GM19238 (cell line): ENCODE data around the gene SNRNP25.

ENCODE experiments used
- DNase-seq: peaks from one replicate; pipeline ENCODE4 v3.0.0; 2011; ENCODE audit warnings: low spot score; ENCODE audit not compliant: insufficient read length

Gene SNRNP25

GRCh38 chr16:62968-63391 is 9.4 kb downstream of the SNRNP25 start:
- no peak for DNase-seq

- no peak for DNase-seq
These were observed 9.8 kb downstream of the SNRNP25 start for GRCh38 chr16:63466-63865.

GRCh38 chr16:63998-64913 is 10.6 kb downstream of the SNRNP25 start:
- DNase-seq: no peak

- DNase-seq: no peak
These were observed 11.3 kb downstream of the SNRNP25 start for GRCh38 chr16:64914-65255.

- peak; percentile 93 for DNase-seq
These were observed 12.1 kb downstream of the SNRNP25 start for GRCh38 chr16:65745-66144.

- no peak for DNase-seq
These were observed 12.9 kb downstream of the SNRNP25 start for GRCh38 chr16:66309-67182.

- DNase-seq: no peak
These were observed 13.7 kb downstream of the SNRNP25 start for GRCh38 chr16:67183-67791.

- no peak for DNase-seq
These were observed 14.5 kb downstream of the SNRNP25 start for GRCh38 chr16:67884-68789.

GRCh38 chr16:69181-69580 is 15.6 kb downstream of the SNRNP25 start:
- DNase-seq: no peak

- DNase-seq: no peak
These were observed 17.5 kb downstream of the SNRNP25 start for GRCh38 chr16:71210-71539.

GRCh38 chr16:71540-72401 is 18.1 kb downstream of the SNRNP25 start:
- DNase-seq: no peak

- no peak for DNase-seq
These were observed 19.2 kb downstream of the SNRNP25 start, which contains the start of gene RHBDF1 for GRCh38 chr16:72561-73548. Gene RHBDF1 (minus strand): TSS chr16:72631. CDS start chr16:65015, 7,616 bp downstream.

GRCh38 chr16:74051-74746 is 20.6 kb downstream of the SNRNP25 start:
- no peak for DNase-seq

- DNase-seq: no peak
These were observed 21.2 kb downstream of the SNRNP25 start for GRCh38 chr16:74747-75334.

- no peak for DNase-seq
These were observed 22.2 kb downstream of the SNRNP25 start for GRCh38 chr16:75580-76501.

GRCh38 chr16:76535-77272 is 23.1 kb downstream of the SNRNP25 start:
- DNase-seq: peak; percentile 56
